ENCODE data around the gene NOTUM. TPM values are rescaled to one million over a fixed set of nuclear protein-coding genes. Genes with fewer than 3 reads are reported as not detected.

The NOTUM gene
- total RNA-seq, 2 experiments from 2014 or later, result 0.88 to 4.4 TPM

- Histone ChIP-seq H3K4me2 (ENCODE audit: low read length) (no peak overlapping the region), H3K27ac (ENCODE audit: low read depth, low read length, poor library complexity, severe bottlenecking) (no peak overlapping the region), H3K4me1 (ENCODE audit: insufficient read depth, low read length, poor library complexity, severe bottlenecking) (peaks cover 35% of the 10 kb centered on the region), H4K20me1 (ENCODE audit: insufficient read depth, low read length) (peaks cover 8% of the 10 kb centered on the region), H3K4me3 (ENCODE audit: low read depth, low read length, poor library complexity, severe bottlenecking) (no peak overlapping the region), H3K9me3 (ENCODE audit: low read length) (no peaks in the 10 kb centered on the region), H3K9me2 (ENCODE audit: insufficient read depth, low read length) (no peaks in the 10 kb centered on the region), H3K36me3 (ENCODE audit: insufficient read depth, low read length) (peaks cover 50% of the 10 kb centered on the region), H3K79me2 (ENCODE audit: insufficient read depth, low read depth, low read length) (peaks cover 18% of the 10 kb centered on the region), H2AFZ (ENCODE audit: low read length) (no peak overlapping the region)
- intact Hi-C loops (cut with micrococcal nuclease; ENCODE audit: unreplicated experiment), result no loop called here
- ChIA-PET POLR2A (interaction anchor here (0.6 kb wide), 1 partner anchor 198 kb away, joined by 6 read pairs; no protein-coding TSS in a partner anchor), CTCF (ENCODE audit: unreplicated experiment) (no interaction called here)
- no peak for DNase-seq (ENCODE audit: low spot score)
- TF ChIP-seq EZH2phosphoT487 (IDR thresholded peaks at IDR 0.05; ENCODE audit: borderline replicate concordance, low read depth, low read length), result no peak
- no peak for TF ChIP-seq CTCF (conservative IDR thresholded peaks at IDR 0.05; ENCODE audit: low read length)
- BruUV-seq (replicated peaks), result no TSS peak
Measured at GRCh38 chr17:81914103-81914850, 46.7 kb downstream of the NOTUM start.

DNA sequence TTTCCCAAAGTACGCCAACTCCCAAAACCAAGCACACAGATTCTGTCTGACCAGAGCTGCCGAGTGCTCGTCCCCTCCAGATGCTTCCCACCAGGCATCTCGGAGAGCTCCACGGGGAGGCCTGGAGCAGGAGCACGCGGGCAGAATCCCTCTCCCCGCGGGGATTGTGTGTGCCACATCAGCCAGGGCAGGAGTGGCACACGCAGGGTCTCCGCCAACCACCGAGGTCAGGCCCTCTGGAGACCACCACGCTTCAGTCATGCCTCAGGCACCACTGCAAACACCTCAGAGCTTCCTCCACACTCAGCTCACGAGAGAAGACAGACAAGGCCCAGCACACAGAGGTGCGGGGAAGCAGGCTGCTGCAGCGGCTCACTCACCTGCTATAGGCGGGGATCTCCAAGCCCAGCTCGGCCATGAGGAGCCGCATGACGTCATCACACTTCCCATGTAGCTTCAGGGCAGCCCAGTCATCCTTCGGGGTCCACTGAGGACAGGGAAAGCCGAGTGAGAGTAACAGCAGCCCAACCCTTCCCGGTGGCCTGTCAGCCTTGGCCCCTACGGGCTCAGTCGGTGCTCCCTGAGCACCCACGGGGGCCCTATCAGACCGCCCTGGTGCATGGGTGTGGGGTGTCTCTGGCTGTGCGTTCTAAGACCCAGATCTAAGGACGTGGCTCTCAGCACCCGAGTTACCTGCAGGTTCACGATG is 47.4 kb downstream of the NOTUM start:
- Histone ChIP-seq H2AFZ (ENCODE audit: low read length) (no peak overlapping the region), H4K20me1 (ENCODE audit: insufficient read depth, low read length) (peaks cover 8% of the 10 kb centered on the region), H3K9me2 (ENCODE audit: insufficient read depth, low read length) (no peaks in the 10 kb centered on the region), H3K36me3 (ENCODE audit: insufficient read depth, low read length) (peaks cover 55% of the 10 kb centered on the region), H3K4me3 (ENCODE audit: low read depth, low read length, poor library complexity, severe bottlenecking) (no peak overlapping the region), H3K79me2 (ENCODE audit: insufficient read depth, low read depth, low read length) (peaks cover 18% of the 10 kb centered on the region), H3K27ac (ENCODE audit: low read depth, low read length, poor library complexity, severe bottlenecking) (no peak overlapping the region), H3K4me1 (ENCODE audit: insufficient read depth, low read length, poor library complexity, severe bottlenecking) (peaks cover 28% of the 10 kb centered on the region), H3K4me2 (ENCODE audit: low read length) (no peak overlapping the region), H3K9me3 (ENCODE audit: low read length) (no peaks in the 10 kb centered on the region)
- intact Hi-C loops (cut with micrococcal nuclease; ENCODE audit: unreplicated experiment), result no loop called here
- DNase-seq (ENCODE audit: low spot score), result no peak
- no TSS peak for BruUV-seq (replicated peaks)
- TF ChIP-seq CTCF (conservative IDR thresholded peaks at IDR 0.05; ENCODE audit: low read length) (no peak), EZH2phosphoT487 (IDR thresholded peaks at IDR 0.05; ENCODE audit: borderline replicate concordance, low read depth, low read length) (no peak)
- CTCF ChIA-PET (ENCODE audit: unreplicated experiment), result no interaction called here
- POLR2A ChIA-PET, result interaction anchor here (0.6 to 0.9 kb wide), 2 partner anchors 43 to 198 kb away, joined by 4 to 6 read pairs; partner anchors contain the start of gene ARHGDIA
